GM18499 (cell line): ENCODE measurements around the gene GRSF1.
A peak's percentile ranks its signal among the peaks of the same experiment; 100 is the strongest.
"Not testable (repeated sequence)": the region's sequence is repeated elsewhere in the genome, so short reads cannot be mapped to it uniquely, and the experiment has no call there.

ENCODE experiments used
- ATAC-seq: cut with Tn5 transposase; IDR thresholded peaks from one replicate; pipeline ENCODE4 v1.9.1; 2021; ENCODE audit warnings: moderate number of reproducible peaks; ENCODE audit not compliant: insufficient read depth, unreplicated experiment

Gene GRSF1

DNA sequence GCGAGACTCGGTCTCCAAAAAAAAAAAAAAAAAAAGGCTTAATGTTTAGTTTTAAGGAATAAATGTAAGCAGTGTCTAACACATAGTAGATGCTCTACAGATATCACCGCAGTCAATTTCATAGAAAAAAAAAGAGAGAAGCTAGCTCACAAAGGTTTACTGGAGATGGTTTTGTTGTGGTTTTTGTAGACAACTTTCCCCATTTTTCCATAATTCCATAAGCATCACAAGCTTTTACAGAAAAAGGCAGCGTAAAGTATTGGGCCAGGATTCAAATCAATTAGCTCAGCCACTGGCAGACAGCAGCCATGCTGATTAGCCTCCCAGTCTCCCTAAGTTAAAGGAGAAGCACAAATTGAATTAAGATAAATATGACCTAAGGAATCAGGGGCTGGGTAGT lies 1.5 kb downstream of the GRSF1 start:
- no peak for ATAC-seq

DNA sequence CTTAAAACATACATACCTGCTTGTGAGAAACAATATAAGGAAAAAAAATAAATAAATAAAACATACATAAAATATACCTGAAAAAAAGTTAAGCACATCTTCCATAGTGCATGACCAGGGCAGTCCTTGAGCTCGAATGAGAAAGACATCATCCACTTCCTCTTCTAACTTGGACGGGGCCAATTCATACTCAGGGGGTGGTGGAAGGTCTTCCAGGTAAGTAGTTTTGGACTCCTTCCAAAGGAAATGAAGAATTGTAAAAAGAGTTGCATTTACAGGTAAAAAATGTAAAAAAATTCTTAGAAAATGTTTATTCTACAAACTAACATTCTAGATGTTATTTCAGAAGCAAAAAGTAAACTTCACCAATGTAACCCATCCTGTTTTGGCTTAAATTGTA lies 3.6 kb downstream of the GRSF1 start:
- ATAC-seq: no peak

DNA sequence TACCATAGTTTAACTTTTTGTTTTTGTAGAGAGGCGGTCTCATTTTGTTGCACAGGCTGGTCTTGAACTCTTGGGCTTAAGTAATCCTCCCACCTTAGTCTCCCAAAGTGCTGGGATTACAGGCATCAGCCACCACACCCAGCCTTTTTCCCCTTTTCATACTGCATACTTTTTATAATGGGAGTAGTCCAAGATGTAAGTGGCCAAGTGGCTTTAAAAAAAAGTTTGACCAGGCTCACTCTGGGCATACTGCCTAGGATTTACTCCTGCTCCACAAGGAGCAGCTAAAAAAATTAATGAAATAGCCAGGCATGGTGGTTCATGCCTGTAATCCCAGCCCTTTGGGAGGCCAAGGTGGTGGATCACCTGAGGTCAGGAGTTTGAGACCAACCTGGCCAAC lies 6.0 kb downstream of the GRSF1 start:
- no peak for ATAC-seq

DNA sequence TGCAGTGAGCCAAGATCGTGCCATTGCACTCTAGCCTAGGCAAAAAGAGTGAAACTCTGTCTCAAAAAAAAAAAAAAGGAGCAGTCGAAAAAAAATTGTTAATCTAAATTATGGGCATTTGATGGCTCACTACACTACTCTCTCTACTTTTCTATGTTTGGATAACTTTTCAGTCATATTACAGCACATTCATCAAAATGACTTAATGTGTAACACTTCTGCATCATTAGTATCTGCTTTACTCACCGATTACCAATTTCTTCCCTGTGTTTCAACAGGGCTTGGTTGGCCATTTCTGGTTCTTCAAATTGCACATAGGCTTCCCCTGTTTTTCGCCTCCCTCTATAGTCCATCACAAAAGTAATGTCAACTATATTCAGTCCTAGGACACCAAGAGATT lies 8.4 kb downstream of the GRSF1 start:
- ATAC-seq: no peak

GRCh38 chr4:70830054-70830453 lies 9.6 kb downstream of the GRSF1 start:
- no peak for ATAC-seq

GRCh38 chr4:70829492-70829891 lies 10.2 kb downstream of the GRSF1 start:
- ATAC-seq: no peak

- ATAC-seq: no peak
These were observed 10.7 kb downstream of the GRSF1 start for GRCh38 chr4:70829015-70829414.

- ATAC-seq: no peak
These were observed 20.8 kb downstream of the GRSF1 start for GRCh38 chr4:70818921-70819320.

GRCh38 chr4:70818173-70818855 lies 21.4 kb downstream of the GRSF1 start:
- no peak for ATAC-seq

DNA sequence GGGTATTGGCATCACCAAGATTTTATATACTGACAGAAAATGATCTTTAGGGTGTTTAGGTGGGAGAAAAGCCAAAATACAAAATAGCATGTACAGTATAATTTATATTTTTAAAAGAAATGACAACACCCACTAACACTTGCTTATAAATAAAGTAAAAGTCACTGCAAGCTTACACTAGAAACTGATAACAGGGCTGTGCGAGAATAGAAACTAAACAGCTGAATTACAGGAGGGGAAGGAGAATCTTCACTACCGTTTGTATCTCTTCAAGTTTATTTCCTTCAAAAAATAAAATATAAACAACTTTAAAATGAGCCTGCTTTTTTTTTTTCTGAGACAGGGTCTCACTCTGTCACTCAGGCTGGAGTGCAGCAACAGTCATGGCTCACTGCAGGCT lies 22.8 kb downstream of the GRSF1 start:
- no peak for ATAC-seq

DNA sequence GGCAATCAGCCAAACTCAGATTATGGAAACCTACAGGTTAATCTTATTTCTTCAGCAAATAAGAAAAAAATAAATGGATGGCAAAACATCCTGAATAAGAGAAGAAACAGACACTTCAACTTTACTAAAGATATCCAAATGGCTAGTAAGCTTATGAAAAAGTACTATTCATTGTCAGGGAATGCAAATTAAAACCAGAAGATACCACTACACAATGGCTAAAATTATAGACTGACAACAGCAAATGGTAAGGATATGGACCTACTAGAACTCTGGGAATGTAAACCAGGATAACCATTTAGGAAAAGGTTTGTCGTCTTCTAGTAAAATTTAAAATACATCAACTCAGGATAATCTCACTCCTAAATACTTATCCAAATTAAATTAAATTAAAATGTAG lies 24.3 kb downstream of the GRSF1 start:
- no peak for ATAC-seq

GRCh38 chr4:70808151-70808550 lies 31.5 kb downstream of the GRSF1 start:
- ATAC-seq: no peak

DNA sequence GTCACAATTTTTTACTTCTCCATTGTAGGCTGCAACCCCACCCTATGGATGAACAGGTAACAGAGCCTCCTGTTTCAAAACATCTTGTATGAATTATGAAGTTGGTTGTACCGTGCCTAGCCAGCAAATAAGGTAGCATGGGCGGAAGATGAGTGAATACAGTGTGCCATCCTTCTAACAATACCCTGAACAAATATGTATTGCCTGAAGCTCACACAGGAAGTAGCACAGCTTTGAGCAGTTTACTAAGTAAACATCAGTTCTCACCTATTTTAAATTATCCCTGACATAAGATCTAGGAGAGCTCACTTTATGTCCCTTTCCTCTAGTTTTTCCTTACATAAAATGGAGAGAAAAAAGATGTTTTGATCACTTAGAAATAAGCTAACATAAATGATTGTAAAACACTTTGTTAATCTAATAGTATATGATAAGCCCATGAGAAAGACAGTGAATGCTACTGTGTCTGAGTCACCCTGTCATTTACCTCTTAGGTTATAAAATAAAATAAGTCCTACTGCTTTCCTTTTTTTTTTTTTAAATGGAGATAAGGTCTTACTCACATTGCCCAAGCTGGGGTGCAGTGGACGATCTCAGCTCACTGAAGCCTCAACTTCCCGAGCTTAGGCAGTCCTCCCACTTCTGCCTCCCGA lies 36.6 kb downstream of the GRSF1 start:
- no peak for ATAC-seq

DNA sequence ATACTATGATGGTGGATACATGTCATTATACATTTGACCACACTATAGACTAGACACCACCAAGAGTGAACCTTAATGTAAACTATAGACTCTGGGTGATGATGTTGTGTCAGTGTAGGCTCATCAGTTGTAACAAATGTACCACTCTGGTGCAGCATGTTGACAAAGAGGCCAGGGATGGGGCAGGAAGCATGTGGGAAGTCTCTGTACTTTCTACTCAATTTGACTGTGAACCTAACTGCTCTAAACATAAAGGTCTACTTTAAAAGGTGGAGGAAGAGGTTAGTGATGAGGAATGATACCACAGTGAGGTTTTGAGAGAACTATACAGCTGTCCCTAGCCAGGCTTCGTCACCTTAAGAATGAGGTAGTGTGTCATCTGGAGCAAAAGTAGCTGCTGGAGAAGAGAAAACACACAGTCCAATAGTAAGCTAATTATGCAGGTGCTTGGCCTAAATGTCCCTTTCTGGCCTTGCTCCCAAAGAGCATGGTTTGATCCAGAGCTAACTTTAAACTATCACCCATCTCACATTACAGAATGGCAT lies 38.4 kb downstream of the GRSF1 start:
- no peak for ATAC-seq

DNA sequence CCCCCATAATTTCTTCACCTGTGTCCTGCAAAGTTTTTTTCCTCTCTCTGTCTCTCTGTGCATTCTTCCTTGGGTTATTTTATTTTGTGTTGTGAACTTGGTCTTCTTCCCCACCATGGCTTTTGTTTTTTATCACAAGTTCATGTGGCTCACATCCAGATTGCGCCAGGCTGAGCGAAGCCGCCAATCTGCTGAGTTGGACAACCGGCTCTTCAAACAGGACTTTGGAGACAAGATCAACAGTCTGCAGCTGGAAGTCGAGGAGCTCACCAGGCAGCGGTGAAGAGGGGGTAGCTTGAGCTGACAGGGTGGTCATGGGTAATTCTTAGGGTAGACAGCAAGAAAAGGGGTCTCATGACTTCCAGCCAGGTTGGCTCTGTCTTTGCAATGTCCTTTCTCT lies 46.1 kb downstream of the GRSF1 start:
- ATAC-seq: no peak

- no peak for ATAC-seq
These were observed 51.0 kb downstream of the GRSF1 start for GRCh38 chr4:70788733-70789132.

- no peak for ATAC-seq
These were observed 52.2 kb downstream of the GRSF1 start for GRCh38 chr4:70787496-70787895.

DNA sequence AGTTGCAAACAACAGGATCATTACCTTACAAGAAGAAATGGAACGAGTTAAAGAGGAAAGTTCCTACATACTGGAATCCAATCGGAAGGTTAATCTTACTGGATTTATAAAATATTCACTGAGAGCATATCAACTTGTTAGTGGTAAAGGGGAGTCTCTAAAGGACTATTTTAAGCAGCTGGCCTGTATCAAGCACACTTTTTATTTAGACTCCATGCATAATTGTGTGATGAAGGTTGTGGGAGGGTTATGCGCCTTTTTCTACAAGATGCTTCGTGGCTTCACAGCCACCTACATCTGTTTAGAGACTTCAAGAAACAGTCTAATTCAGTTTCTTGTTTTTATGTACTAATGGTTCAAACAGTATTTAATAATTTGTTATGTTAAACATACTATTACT lies 56.6 kb downstream of the GRSF1 start:
- no peak for ATAC-seq

DNA sequence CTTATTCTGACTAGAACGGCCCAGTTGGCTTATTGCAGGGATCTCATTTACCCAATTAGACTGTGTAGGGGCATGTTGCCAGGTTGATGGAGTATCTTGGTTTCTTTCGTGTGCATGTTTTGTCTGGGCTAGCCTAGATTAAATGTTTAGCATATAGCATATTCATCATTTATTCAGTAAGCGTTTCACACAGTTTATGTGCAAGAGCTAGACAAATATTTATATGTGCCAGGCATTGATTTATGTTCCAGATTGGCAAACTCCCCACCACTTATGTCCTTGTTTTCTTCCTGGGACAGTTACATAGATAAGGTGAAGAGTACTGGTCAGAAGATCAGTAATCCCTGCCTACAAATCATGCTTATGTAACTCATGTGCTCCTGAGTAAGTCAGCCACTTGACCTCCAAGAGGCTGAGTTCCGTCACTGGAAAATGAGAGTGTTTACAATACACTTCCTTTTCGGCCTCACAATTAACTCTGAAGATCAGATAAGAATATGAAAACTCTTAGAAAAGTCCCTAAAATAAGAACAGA lies 60.7 kb downstream of the GRSF1 start:
- no peak for ATAC-seq

- ATAC-seq: peak; percentile 59
These were observed 66.6 kb downstream of the GRSF1 start for GRCh38 chr4:70772929-70773555.

DNA sequence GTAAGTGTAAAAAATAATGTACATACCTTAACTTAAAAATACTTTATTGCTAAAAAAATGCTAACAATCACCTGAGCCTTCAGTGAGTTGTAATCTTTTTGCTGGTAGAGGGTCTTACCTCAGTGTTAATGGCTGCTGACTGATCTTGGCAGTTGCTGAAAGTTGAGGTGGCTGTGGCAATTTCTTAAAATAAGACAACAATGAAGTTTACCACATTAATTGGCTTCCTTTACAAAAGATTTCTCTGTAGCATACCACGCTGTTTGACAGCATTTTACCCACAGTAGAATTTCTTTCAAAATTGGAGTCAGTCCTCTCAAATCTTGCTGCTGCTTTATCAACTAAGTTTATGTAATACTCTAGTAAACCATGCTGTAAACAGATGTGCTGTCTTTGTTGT lies 70.3 kb downstream of the GRSF1 start:
- ATAC-seq: not testable (repeated sequence)
